Measurements from ENCODE around the gene SELE. TPM values are rescaled to one million over a fixed set of nuclear protein-coding genes. Genes with fewer than 3 reads are reported as not detected.

The SELE gene
- total RNA-seq, 2 experiments from 2014 or later, result not detected

- Histone ChIP-seq H3K4me3 (ENCODE audit: low read depth, low read length, poor library complexity, severe bottlenecking) (no peak overlapping the region), H3K36me3 (ENCODE audit: insufficient read depth, low read length) (no peaks in the 10 kb centered on the region), H4K20me1 (ENCODE audit: insufficient read depth, low read length) (no peaks in the 10 kb centered on the region), H3K9me2 (ENCODE audit: insufficient read depth, low read length) (no peaks in the 10 kb centered on the region), H3K4me1 (ENCODE audit: insufficient read depth, low read length, poor library complexity, severe bottlenecking) (peaks cover 81% of the 10 kb centered on the region), H3K79me2 (ENCODE audit: insufficient read depth, low read depth, low read length) (no peaks in the 10 kb centered on the region), H2AFZ (ENCODE audit: low read length) (peak overlapping the region; percentile 95; the same call in 1 of the 2 replicates), H3K9me3 (ENCODE audit: low read length) (no peaks in the 10 kb centered on the region), H3K4me2 (ENCODE audit: low read length) (peak overlapping the region; percentile 31), H3K27ac (ENCODE audit: low read depth, low read length, poor library complexity, severe bottlenecking) (peak overlapping the region; percentile 29)
- peak; percentile 56 for DNase-seq (ENCODE audit: low spot score)
- intact Hi-C loops (cut with micrococcal nuclease; ENCODE audit: unreplicated experiment), result loop anchor here (1.0 to 10.0 kb wide), 4 partner anchors 93 to 330 kb away; partner anchors contain the start of genes BLZF1, NME7, SCYL3 and SLC19A2
- ChIA-PET POLR2A (interaction anchor here (1.0 to 4.2 kb wide), 5 partner anchors 13 to 198 kb away, joined by 3 to 31 read pairs (median 4); no protein-coding TSS in a partner anchor), CTCF (ENCODE audit: unreplicated experiment) (interaction anchor here (0.6 kb wide), 1 partner anchor 13 kb away, joined by 3 read pairs; no protein-coding TSS in a partner anchor)
- no TSS peak for BruUV-seq (replicated peaks)
- TF ChIP-seq CTCF (conservative IDR thresholded peaks at IDR 0.05; ENCODE audit: low read length) (peak; percentile 72), EZH2phosphoT487 (IDR thresholded peaks at IDR 0.05; ENCODE audit: borderline replicate concordance, low read depth, low read length) (no peak)
Measured at GRCh38 chr1:169694304-169695075, 39.4 kb downstream of the SELE start.

- POLR2A ChIA-PET, result interaction anchor here (0.6 to 4.2 kb wide), 9 partner anchors 9 to 1298 kb away, joined by 3 to 31 read pairs (median 4); no protein-coding TSS in a partner anchor
- H3K36me3 ChIP-seq (ENCODE audit: insufficient read depth, low read length), result no peaks in the 10 kb centered on the region
- no TSS peak for BruUV-seq (replicated peaks)
Measured at GRCh38 chr1:169692756-169693460, 41.0 kb downstream of the SELE start.

More at GRCh38 chr1:169692756-169693460, 41.0 kb downstream of the SELE start:
- Histone ChIP-seq H4K20me1 (ENCODE audit: insufficient read depth, low read length) (no peaks in the 10 kb centered on the region), H3K4me3 (ENCODE audit: low read depth, low read length, poor library complexity, severe bottlenecking) (no peak overlapping the region), H3K4me1 (ENCODE audit: insufficient read depth, low read length, poor library complexity, severe bottlenecking) (peaks cover 75% of the 10 kb centered on the region), H2AFZ (ENCODE audit: low read length) (peak overlapping the region; percentile 95; the same call in 1 of the 2 replicates), H3K9me3 (ENCODE audit: low read length) (no peaks in the 10 kb centered on the region), H3K4me2 (ENCODE audit: low read length) (peak overlapping the region; percentile 35; the same call in 1 of the 2 replicates), H3K27ac (ENCODE audit: low read depth, low read length, poor library complexity, severe bottlenecking) (no peak overlapping the region), H3K79me2 (ENCODE audit: insufficient read depth, low read depth, low read length) (no peaks in the 10 kb centered on the region), H3K9me2 (ENCODE audit: insufficient read depth, low read length) (no peaks in the 10 kb centered on the region)
- intact Hi-C loops (cut with micrococcal nuclease; ENCODE audit: unreplicated experiment), result loop anchor here (10.0 kb wide), 1 partner anchor 328 kb away; the partner anchor contains the start of genes BLZF1 and NME7
- CTCF ChIA-PET (ENCODE audit: unreplicated experiment), result no interaction called here
- no peak for DNase-seq (ENCODE audit: low spot score)
- TF ChIP-seq CTCF (conservative IDR thresholded peaks at IDR 0.05; ENCODE audit: low read length), result no peak
- TF ChIP-seq EZH2phosphoT487 (IDR thresholded peaks at IDR 0.05; ENCODE audit: borderline replicate concordance, low read depth, low read length), result no peak
